CD4-positive, alpha-beta T cell (primary cell): ENCODE data around the gene HS3ST3B1. TPM values are rescaled to one million over a fixed set of nuclear protein-coding genes. Genes with fewer than 3 reads are reported as not detected.

ENCODE experiments used
- ATAC-seq: fragments of 200-7000 bp; cut with Tn5 transposase; one replicate; pipeline ENCODE4 v1.10.0; 2022; ENCODE audit warnings: mild to moderate bottlenecking; ENCODE audit not compliant: poor library complexity
- CTCF ChIA-PET: fragments of 350-600 bp; sonication (Branson Sonifier 250); formaldehyde crosslinking; loops from one replicate; lab custom pipeline; 2021; ENCODE audit warnings: antibody characterized with exemption, inconsistent platforms; lab: Charles Lee
- POLR2A ChIA-PET: fragments of 350-600 bp; sonication (Branson Sonifier 250); formaldehyde crosslinking; loops from one replicate; lab custom pipeline; 2021; ENCODE audit warnings: antibody characterized with exemption, inconsistent platforms; lab: Charles Lee
- DNase-seq, 14 experiments: peaks; one replicate each; pipeline ENCODE4 v3.0.0-alpha.2; 2013 to 2020; ENCODE audit warnings: mixed read lengths in 2 of 14
- H3K27ac ChIP-seq, 2 donors: one replicate each; pipeline versions ENCODE4 v1.5.1 to v1.7.0; 2013; ENCODE audit warnings: low read length in 2 of 2, low read depth in 1 of 2, mild to moderate bottlenecking in 1 of 2
- H3K27me3 ChIP-seq, 2 experiments: 1 replicate in 1 of 2; 2 replicates in 1 of 2; pipeline versions ENCODE4 v1.6.1 to v1.7.0; 2013; ENCODE audit warnings: low read length in 2 of 2, control low read depth in 1 of 2, mild to moderate bottlenecking in 1 of 2, moderate library complexity in 1 of 2; ENCODE audit not compliant: insufficient read depth in 2 of 2, control insufficient read depth in 1 of 2
- H3K36me3 ChIP-seq: one replicate; pipeline ENCODE4 v1.6.1; 2013; ENCODE audit warnings: low read length, control low read depth; ENCODE audit not compliant: insufficient read depth
- H3K4me1 ChIP-seq: one replicate; pipeline ENCODE4 v1.6.1; 2013; ENCODE audit warnings: low read length, control low read depth; ENCODE audit not compliant: insufficient read depth
- H3K4me3 ChIP-seq: one replicate; pipeline ENCODE4 v1.5.1; 2013; ENCODE audit warnings: mild to moderate bottlenecking, low read length, moderate library complexity
- H3K9me3 ChIP-seq, 2 experiments: 1 replicate in 1 of 2; 2 replicates in 1 of 2; pipeline versions ENCODE4 v1.6.1 to v1.7.0; 2013; ENCODE audit warnings: low read length in 2 of 2, mild to moderate bottlenecking in 2 of 2, control low read depth in 1 of 2, moderate library complexity in 1 of 2; ENCODE audit not compliant: control insufficient read depth in 1 of 2, insufficient read depth in 1 of 2
- H3K27ac Mint-ChIP-seq: one replicate; pipeline ENCODE4 v1.8.0; 2020; ENCODE audit warnings: mixed read lengths
- H3K27me3 Mint-ChIP-seq: one replicate; pipeline ENCODE4 v1.8.0; 2021; ENCODE audit warnings: mixed read lengths
- H3K36me3 Mint-ChIP-seq: one replicate; pipeline ENCODE4 v1.8.0; 2021; ENCODE audit warnings: low read depth, mixed read lengths
- H3K4me1 Mint-ChIP-seq: one replicate; pipeline ENCODE4 v1.8.0; 2021; ENCODE audit warnings: low read depth, mixed read lengths
- H3K4me3 Mint-ChIP-seq: one replicate; pipeline ENCODE4 v1.8.0; 2020; ENCODE audit warnings: mild to moderate bottlenecking, mixed read lengths
- H3K9me3 Mint-ChIP-seq: one replicate; pipeline ENCODE4 v1.8.0; 2020; ENCODE audit warnings: mixed read lengths
- intact Hi-C, 2 experiments: fragments of 100-400 bp; cut with DNase I in 1 of 2; cut with micrococcal nuclease in 1 of 2; formaldehyde crosslinking; loops; one replicate each; pipeline versions ENCODE4 v1.15.1 to v1.9.0; 2023 to 2025; cut with DNase I, micrococcal nuclease
- total RNA-seq, 174 experiments: library from RNA in 2 of 174; stranded (reverse) in 2 of 174; gene quantifications; one replicate each; pipeline ENCODE4 v1.2.3 and lab custom pipeline; 2021 to 2026
- TF ChIP-seq, protein P1 (sequence below): fragments of 200-600 bp; IDR thresholded peaks from one replicate; pipeline ENCODE4 v1.8.0; 2022; ENCODE audit warnings: antibody characterized with exemption, mild to moderate bottlenecking

Gene HS3ST3B1
- total RNA-seq, 2 experiments from 2014 or later = 9.3 to 11.5 TPM

DNA sequence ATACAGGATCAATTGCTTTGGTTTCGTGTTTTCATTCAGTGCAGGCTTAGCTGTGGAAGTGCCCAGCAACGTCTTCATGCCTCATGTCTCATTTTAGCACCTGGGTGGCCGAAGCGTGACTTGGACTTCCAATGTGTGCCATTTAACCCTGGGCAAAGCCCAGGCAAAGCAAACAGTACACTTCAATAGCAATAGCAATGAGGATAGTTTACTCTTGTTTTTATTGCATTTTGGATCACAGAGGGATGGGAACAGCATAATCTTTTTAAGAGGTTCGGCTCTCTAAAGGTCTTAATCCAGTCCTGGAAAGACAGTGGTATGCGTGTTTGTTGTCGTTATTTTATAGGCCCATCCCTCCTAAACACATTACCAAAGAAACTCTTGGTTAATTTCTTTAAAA, 86.2 kb downstream of the HS3ST3B1 start:
- ChIA-PET CTCF (no interaction called here), POLR2A (no interaction called here)
- Mint-ChIP-seq H3K4me1 (no peaks in the 10 kb centered on the region), H3K36me3 (no peaks in the 10 kb centered on the region), H3K27ac (no peak overlapping the region), H3K4me3 (no peak overlapping the region), H3K9me3 (peaks cover 5% of the 10 kb centered on the region), H3K27me3 (no peaks in the 10 kb centered on the region)
- Histone ChIP-seq H3K4me1 (no peaks in the 10 kb centered on the region), H3K27me3 (no peaks in the 10 kb centered on the region), H3K4me3 (no peak overlapping the region), H3K27ac (no peak overlapping the region), H3K9me3 (peaks cover 5 to 7% of the 10 kb centered on the region in 2 experiments), H3K36me3 (no peaks in the 10 kb centered on the region)
- TF ChIP-seq, protein P1, sequence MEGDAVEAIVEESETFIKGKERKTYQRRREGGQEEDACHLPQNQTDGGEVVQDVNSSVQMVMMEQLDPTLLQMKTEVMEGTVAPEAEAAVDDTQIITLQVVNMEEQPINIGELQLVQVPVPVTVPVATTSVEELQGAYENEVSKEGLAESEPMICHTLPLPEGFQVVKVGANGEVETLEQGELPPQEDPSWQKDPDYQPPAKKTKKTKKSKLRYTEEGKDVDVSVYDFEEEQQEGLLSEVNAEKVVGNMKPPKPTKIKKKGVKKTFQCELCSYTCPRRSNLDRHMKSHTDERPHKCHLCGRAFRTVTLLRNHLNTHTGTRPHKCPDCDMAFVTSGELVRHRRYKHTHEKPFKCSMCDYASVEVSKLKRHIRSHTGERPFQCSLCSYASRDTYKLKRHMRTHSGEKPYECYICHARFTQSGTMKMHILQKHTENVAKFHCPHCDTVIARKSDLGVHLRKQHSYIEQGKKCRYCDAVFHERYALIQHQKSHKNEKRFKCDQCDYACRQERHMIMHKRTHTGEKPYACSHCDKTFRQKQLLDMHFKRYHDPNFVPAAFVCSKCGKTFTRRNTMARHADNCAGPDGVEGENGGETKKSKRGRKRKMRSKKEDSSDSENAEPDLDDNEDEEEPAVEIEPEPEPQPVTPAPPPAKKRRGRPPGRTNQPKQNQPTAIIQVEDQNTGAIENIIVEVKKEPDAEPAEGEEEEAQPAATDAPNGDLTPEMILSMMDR = no peak
- ATAC-seq = no peak
- DNase-seq = no peak
- intact Hi-C loops = no loop called here

DNA sequence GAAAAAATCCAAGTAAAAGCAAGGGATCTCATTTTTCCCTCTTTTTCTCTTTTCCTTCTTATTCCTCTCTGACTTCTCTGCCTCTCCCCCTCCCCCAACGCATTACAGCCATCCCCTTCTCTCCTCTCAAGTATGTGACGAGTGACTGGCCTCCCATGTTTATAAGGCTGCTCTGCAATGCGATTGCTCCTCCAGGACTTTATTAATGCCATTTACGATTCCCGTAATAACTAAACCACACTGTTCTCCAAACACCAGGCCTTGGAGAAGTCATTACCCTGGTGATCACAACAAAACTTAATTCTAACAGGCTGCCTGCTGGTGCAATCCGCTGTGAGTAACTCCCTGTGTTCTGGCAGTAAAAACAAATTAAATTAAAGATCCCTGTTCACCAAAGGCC, 88.8 kb downstream of the HS3ST3B1 start:
- Mint-ChIP-seq H3K4me1 (no peaks in the 10 kb centered on the region), H3K36me3 (no peaks in the 10 kb centered on the region), H3K27ac (no peak overlapping the region), H3K9me3 (peaks cover 5% of the 10 kb centered on the region), H3K4me3 (no peak overlapping the region), H3K27me3 (no peaks in the 10 kb centered on the region)
- ATAC-seq (no peak), DNase-seq (no peak)
- TF ChIP-seq, protein P1 = no peak
- no peaks in the 10 kb centered on the region for H3K27me3 ChIP-seq
- H3K4me3 ChIP-seq = no peak overlapping the region
- intact Hi-C loops = no loop called here
- H3K4me1 ChIP-seq = no peaks in the 10 kb centered on the region
- ChIA-PET CTCF (no interaction called here), POLR2A (no interaction called here)
- no peaks in the 10 kb centered on the region for H3K36me3 ChIP-seq
- no peak overlapping the region for H3K27ac ChIP-seq
- peaks cover 0 to 11% of the 10 kb centered on the region in 2 experiments for H3K9me3 ChIP-seq

DNA sequence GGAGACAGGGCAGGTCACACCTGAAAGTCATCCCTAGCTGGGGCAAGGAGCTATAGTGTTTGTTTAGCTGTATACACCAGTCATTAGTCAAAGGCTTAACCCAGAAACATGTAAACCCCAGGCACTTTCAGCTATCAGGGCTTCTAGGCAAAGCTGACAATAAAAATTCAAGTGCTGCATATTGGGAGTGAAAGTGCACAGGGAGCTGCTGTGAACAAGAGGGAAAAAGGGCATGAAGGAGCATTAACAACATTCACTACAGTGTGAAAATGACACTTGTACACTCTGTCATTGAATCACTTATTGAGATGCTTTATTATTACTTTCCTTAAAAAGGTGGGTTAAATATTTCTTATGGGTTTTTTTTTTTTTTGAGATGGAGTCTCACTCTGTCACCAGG, 92.8 kb downstream of the HS3ST3B1 start:
- H3K9me3 ChIP-seq = peaks cover 0 to 11% of the 10 kb centered on the region in 2 experiments
- Mint-ChIP-seq H3K4me1 (no peaks in the 10 kb centered on the region), H3K36me3 (no peaks in the 10 kb centered on the region), H3K27me3 (no peaks in the 10 kb centered on the region), H3K9me3 (peaks cover 9% of the 10 kb centered on the region), H3K4me3 (no peak overlapping the region), H3K27ac (no peak overlapping the region)
- ChIA-PET CTCF (interaction anchor here (0.8 kb wide), 1 partner anchor 19 kb away, joined by 3 read pairs; no protein-coding TSS in a partner anchor), POLR2A (no interaction called here)
- ATAC-seq = no peak
- H3K36me3 ChIP-seq = no peaks in the 10 kb centered on the region
- DNase-seq = no peak
- intact Hi-C loops = no loop called here
- no peaks in the 10 kb centered on the region for H3K4me1 ChIP-seq
- H3K27me3 ChIP-seq = no peaks in the 10 kb centered on the region
- no peak overlapping the region for H3K4me3 ChIP-seq
- H3K27ac ChIP-seq = no peak overlapping the region
- TF ChIP-seq, protein P1 = no peak
